GM18511 (cell line): ENCODE measurements around the gene GPR62.

Experiments
- ATAC-seq: cut with Tn5 transposase; IDR thresholded peaks from one replicate; pipeline ENCODE4 v1.9.1; 2021; ENCODE audit warnings: mild to moderate bottlenecking, moderate library complexity; ENCODE audit not compliant: unreplicated experiment

Gene GPR62

GRCh38 chr3:51954105-51954504 lies 1.1 kb upstream of the GPR62 start:
- ATAC-seq = no peak

GRCh38 chr3:51954713-51955112 lies 468 bp upstream of the GPR62 start:
- ATAC-seq = no peak

- peak; percentile 55 for ATAC-seq
These were observed 951 bp downstream of the GPR62 start for GRCh38 chr3:51955893-51956770.

GRCh38 chr3:51957520-51958205 lies 2.5 kb downstream of the GPR62 start:
- ATAC-seq = no peak

- ATAC-seq = no peak
These were observed 3.7 kb downstream of the GPR62 start for GRCh38 chr3:51958603-51959521.

- ATAC-seq = no peak
These were observed 4.5 kb downstream of the GPR62 start for GRCh38 chr3:51959651-51960050.

GRCh38 chr3:51960386-51960785 lies 5.2 kb downstream of the GPR62 start:
- ATAC-seq = no peak

- no peak for ATAC-seq
These were observed 5.8 kb downstream of the GPR62 start for GRCh38 chr3:51961011-51961410.

GRCh38 chr3:51961602-51962569 lies 6.7 kb downstream of the GPR62 start:
- ATAC-seq = no peak

GRCh38 chr3:51962854-51963530 lies 7.8 kb downstream of the GPR62 start:
- ATAC-seq = no peak

GRCh38 chr3:51963951-51964451 lies 8.8 kb downstream of the GPR62 start:
- ATAC-seq = no peak

- no peak for ATAC-seq
These were observed 9.3 kb downstream of the GPR62 start for GRCh38 chr3:51964521-51964920.

- no peak for ATAC-seq
These were observed 10.8 kb downstream of the GPR62 start for GRCh38 chr3:51966016-51966415.

GRCh38 chr3:51966486-51966885 lies 11.3 kb downstream of the GPR62 start:
- ATAC-seq = no peak

- ATAC-seq = no peak
These were observed 11.8 kb downstream of the GPR62 start for GRCh38 chr3:51966922-51967383.

- no peak for ATAC-seq
These were observed 12.4 kb downstream of the GPR62 start, which contains the start of gene PCBP4 for GRCh38 chr3:51967384-51968169. TSS of gene PCBP4 (minus strand) at chr3:51967454. CDS start at chr3:51961240, 6,214 bp downstream.

GRCh38 chr3:51968170-51968775 lies 13.1 kb downstream of the GPR62 start:
- ATAC-seq = no peak
